ENCODE data around the gene EMILIN3.

DNA sequence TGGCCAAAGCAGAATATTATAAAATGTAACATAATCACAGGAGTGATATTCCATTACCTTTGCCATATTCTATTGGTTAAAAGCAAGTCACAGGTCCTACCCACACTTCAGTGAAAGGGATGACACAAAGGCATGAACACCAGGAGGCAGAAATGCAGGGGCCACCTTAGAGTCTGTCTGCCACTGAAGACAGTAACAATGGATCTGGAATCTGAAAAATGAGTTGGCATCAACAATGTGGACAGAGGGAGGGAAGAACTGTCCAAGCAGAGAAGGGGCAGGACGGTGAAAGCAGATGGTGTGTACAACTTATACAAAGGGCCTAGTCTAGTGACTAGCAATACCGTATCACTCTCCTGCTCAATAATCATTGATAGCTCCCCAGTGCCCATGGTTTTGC lies 32.6 kb downstream of the EMILIN3 start:
- TF ChIP-seq POLR2A (IDR thresholded peaks at IDR 0.05; ENCODE audit: low read length) (no peak), GATA1 (IDR thresholded peaks at IDR 0.05; ENCODE audit: low read depth, low read length) (no peak)

Data from erythroblast (primary cell).